ENCODE data around the gene DCAF17. TPM values are rescaled to one million over a fixed set of nuclear protein-coding genes. Genes with fewer than 3 reads are reported as not detected.

Gene DCAF17
- total and polyA plus RNA-seq, 2 donors from 2014 or later: 4.9 to 18.5 TPM

DNA sequence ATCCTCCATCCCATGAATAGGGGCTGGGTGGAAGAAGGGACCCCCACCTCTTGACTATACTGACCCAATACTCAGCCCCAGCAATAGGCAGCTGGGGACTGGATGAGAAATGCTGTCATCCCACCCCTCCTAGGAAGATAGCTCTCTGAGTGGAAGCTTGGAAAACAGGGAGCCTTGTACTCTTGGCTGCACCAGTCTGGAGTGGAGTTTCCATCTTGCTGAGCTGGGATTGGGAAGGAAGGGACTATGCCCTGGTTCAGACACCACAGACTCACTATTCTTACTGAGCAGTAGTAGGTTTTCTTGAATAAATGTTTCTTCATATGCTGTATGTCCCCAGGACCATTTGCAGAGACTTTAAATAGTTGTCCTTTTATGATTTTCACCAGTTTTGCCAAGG is 7.4 kb downstream of the DCAF17 start:
- H3K4me3 ChIP-seq (ENCODE audit: low read length in 3 of 3): no peak overlapping the region
- no peaks in the 10 kb centered on the region for H3K27me3 ChIP-seq (ENCODE audit: control insufficient read depth, insufficient read depth, low read length)
- H3K9me3 ChIP-seq (ENCODE audit: control insufficient read depth in 2 of 3, insufficient read depth in 1 of 3, low read length in 3 of 3): no peaks in the 10 kb centered on the region
- intact Hi-C loops (cut with DNase I): no loop called here
- no peak overlapping the region for H3K27ac ChIP-seq (ENCODE audit: low read depth in 2 of 2, low read length in 2 of 2)
- H3K9ac ChIP-seq (ENCODE audit: low read length in 3 of 3): no peak overlapping the region
- no peaks in the 10 kb centered on the region for H3K4me1 ChIP-seq (ENCODE audit: control insufficient read depth in 2 of 3, insufficient read depth in 2 of 3, low read depth in 1 of 3, low read length in 3 of 3)
- DNase-seq (no peak), FAIRE-seq (no peak)
- H3K36me3 ChIP-seq (ENCODE audit: control insufficient read depth in 2 of 3, insufficient read depth in 3 of 3, low read length in 3 of 3): peaks cover 5 to 26% (median 5%) of the 10 kb centered on the region in 3 donors
- TF ChIP-seq, protein P1, sequence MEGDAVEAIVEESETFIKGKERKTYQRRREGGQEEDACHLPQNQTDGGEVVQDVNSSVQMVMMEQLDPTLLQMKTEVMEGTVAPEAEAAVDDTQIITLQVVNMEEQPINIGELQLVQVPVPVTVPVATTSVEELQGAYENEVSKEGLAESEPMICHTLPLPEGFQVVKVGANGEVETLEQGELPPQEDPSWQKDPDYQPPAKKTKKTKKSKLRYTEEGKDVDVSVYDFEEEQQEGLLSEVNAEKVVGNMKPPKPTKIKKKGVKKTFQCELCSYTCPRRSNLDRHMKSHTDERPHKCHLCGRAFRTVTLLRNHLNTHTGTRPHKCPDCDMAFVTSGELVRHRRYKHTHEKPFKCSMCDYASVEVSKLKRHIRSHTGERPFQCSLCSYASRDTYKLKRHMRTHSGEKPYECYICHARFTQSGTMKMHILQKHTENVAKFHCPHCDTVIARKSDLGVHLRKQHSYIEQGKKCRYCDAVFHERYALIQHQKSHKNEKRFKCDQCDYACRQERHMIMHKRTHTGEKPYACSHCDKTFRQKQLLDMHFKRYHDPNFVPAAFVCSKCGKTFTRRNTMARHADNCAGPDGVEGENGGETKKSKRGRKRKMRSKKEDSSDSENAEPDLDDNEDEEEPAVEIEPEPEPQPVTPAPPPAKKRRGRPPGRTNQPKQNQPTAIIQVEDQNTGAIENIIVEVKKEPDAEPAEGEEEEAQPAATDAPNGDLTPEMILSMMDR (IDR thresholded peaks at IDR 0.05; ENCODE audit: borderline replicate concordance, extremely low read depth, insufficient read depth): no peak

DNA sequence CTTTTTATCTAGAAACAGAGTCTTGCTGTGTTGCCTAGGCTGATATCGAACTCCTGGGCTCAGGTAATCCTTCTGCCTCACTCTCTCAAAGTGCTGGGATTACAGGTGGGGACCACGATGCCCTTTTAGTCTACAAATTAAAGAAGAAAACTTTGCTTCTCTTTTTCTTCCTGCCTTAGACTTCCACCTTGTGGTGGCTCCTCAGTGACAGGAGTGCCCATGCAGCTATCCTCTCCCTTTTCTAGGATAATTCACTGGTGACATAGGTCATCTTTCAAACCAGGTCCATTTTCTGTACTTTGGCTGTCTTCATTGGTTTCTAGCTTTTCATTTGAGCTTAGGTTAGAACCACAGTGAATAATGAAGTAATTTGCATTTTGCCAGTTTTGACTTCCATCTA is 13.6 kb downstream of the DCAF17 start:
- TF ChIP-seq, protein P1 (IDR thresholded peaks at IDR 0.05; ENCODE audit: borderline replicate concordance, extremely low read depth, insufficient read depth): no peak
- DNase-seq: no peak
- no peak overlapping the region for H3K27ac ChIP-seq (ENCODE audit: low read depth in 2 of 2, low read length in 2 of 2)
- no peaks in the 10 kb centered on the region for H3K27me3 ChIP-seq (ENCODE audit: control insufficient read depth, insufficient read depth, low read length)
- no peaks in the 10 kb centered on the region for H3K4me1 ChIP-seq (ENCODE audit: control insufficient read depth in 2 of 3, insufficient read depth in 2 of 3, low read depth in 1 of 3, low read length in 3 of 3)
- no peak overlapping the region for H3K9ac ChIP-seq (ENCODE audit: low read length in 3 of 3)
- no peak overlapping the region for H3K4me3 ChIP-seq (ENCODE audit: low read length in 3 of 3)
- peaks cover 0 to 14% (median 3%) of the 10 kb centered on the region in 3 donors for H3K36me3 ChIP-seq (ENCODE audit: control insufficient read depth in 2 of 3, insufficient read depth in 3 of 3, low read length in 3 of 3)
- H3K9me3 ChIP-seq (ENCODE audit: control insufficient read depth in 2 of 3, insufficient read depth in 1 of 3, low read length in 3 of 3): no peaks in the 10 kb centered on the region
- no peak for FAIRE-seq
- intact Hi-C loops (cut with DNase I): no loop called here

DNA sequence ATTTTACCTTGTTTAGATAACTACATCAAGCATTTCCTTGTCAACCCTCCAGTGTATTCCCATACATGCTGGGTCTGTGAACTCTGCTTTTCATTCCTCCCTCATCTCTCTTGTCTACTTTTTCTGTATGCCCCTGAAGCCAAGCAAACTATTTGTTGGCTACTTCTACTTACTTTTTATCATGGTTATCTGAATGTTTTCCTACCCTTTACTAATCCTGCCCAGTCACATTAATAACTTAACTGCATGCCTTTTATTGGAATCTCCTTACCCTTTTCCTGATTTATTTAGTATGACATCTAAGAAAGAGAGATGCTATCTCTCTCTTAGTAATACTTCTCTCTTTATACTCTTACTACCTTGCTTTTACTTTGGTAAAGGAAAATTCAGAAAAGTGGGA is 17.0 kb downstream of the DCAF17 start:
- TF ChIP-seq, protein P1 (IDR thresholded peaks at IDR 0.05; ENCODE audit: borderline replicate concordance, extremely low read depth, insufficient read depth): no peak
- Histone ChIP-seq H3K9ac (ENCODE audit: low read length in 3 of 3) (no peak overlapping the region), H3K36me3 (ENCODE audit: control insufficient read depth in 2 of 3, insufficient read depth in 3 of 3, low read length in 3 of 3) (peaks cover 0 to 6% (median 4%) of the 10 kb centered on the region in 3 donors), H3K27me3 (ENCODE audit: control insufficient read depth, insufficient read depth, low read length) (no peaks in the 10 kb centered on the region), H3K27ac (ENCODE audit: low read depth in 2 of 2, low read length in 2 of 2) (no peak overlapping the region), H3K4me1 (ENCODE audit: control insufficient read depth in 2 of 3, insufficient read depth in 2 of 3, low read depth in 1 of 3, low read length in 3 of 3) (no peaks in the 10 kb centered on the region), H3K4me3 (ENCODE audit: low read length in 3 of 3) (no peak overlapping the region), H3K9me3 (ENCODE audit: control insufficient read depth in 2 of 3, insufficient read depth in 1 of 3, low read length in 3 of 3) (no peaks in the 10 kb centered on the region)
- FAIRE-seq (no peak), DNase-seq (no peak)
- intact Hi-C loops (cut with DNase I): no loop called here

DNA sequence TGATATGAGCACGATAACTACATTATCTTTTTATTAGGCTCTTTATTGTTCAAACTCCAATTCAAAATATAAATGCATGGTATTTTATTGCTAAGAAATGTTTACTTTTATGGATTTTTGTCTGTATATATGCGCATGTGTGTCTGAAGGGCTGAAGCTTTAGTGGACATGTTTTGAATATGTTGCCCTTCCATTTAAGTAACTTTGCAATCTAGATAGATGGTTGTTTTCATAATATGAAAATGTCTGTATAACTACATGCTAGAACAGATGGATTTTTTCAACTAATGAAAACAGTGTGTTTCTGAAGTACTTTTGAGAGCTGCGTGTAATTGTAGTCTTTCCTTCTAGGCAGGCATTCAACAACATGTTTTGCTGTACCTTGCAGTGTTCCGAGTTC is 18.7 kb downstream of the DCAF17 start:
- Histone ChIP-seq H3K9me3 (ENCODE audit: control insufficient read depth in 2 of 3, insufficient read depth in 1 of 3, low read length in 3 of 3) (no peaks in the 10 kb centered on the region), H3K4me1 (ENCODE audit: control insufficient read depth in 2 of 3, insufficient read depth in 2 of 3, low read depth in 1 of 3, low read length in 3 of 3) (no peaks in the 10 kb centered on the region), H3K27me3 (ENCODE audit: control insufficient read depth, insufficient read depth, low read length) (no peaks in the 10 kb centered on the region), H3K36me3 (ENCODE audit: control insufficient read depth in 2 of 3, insufficient read depth in 3 of 3, low read length in 3 of 3) (peaks cover 2 to 13% (median 3%) of the 10 kb centered on the region in 3 donors), H3K27ac (ENCODE audit: low read depth in 2 of 2, low read length in 2 of 2) (no peak overlapping the region), H3K4me3 (ENCODE audit: low read length in 3 of 3) (no peak overlapping the region), H3K9ac (ENCODE audit: low read length in 3 of 3) (no peak overlapping the region)
- no peak for FAIRE-seq
- DNase-seq: peak in 1 of 5 donors; percentile 14
- TF ChIP-seq, protein P1 (IDR thresholded peaks at IDR 0.05; ENCODE audit: borderline replicate concordance, extremely low read depth, insufficient read depth): no peak
- intact Hi-C loops (cut with DNase I): no loop called here
